ENCODE results near the gene ACSL6.

ACSL6 gene

GRCh38 chr5:132049093-132049492 is 37.6 kb upstream of the ACSL6 start:
- DNase-seq = no peak

GRCh38 chr5:132046880-132047299 is 35.4 kb upstream of the ACSL6 start:
- no peak for DNase-seq

GRCh38 chr5:132044207-132044606 is 32.7 kb upstream of the ACSL6 start:
- no peak for DNase-seq

GRCh38 chr5:132037353-132037752 is 25.9 kb upstream of the ACSL6 start:
- DNase-seq = no peak

GRCh38 chr5:132033122-132033521 is 21.7 kb upstream of the ACSL6 start:
- no peak for DNase-seq

- no peak for DNase-seq
Measured at GRCh38 chr5:132032196-132032595, 20.7 kb upstream of the ACSL6 start.

- no peak for DNase-seq
Measured at GRCh38 chr5:132030610-132031009, 19.2 kb upstream of the ACSL6 start.

- DNase-seq = no peak
Measured at GRCh38 chr5:132029609-132030330, 18.3 kb upstream of the ACSL6 start.

GRCh38 chr5:132027027-132027426 is 15.6 kb upstream of the ACSL6 start:
- no peak for DNase-seq

- DNase-seq = peak; percentile 41
Measured at GRCh38 chr5:132026516-132027008, 15.1 kb upstream of the ACSL6 start.

GRCh38 chr5:132025403-132025971 is 14.0 kb upstream of the ACSL6 start:
- no peak for DNase-seq

- no peak for DNase-seq
Measured at GRCh38 chr5:132024789-132025402, 13.4 kb upstream of the ACSL6 start.

GRCh38 chr5:132024117-132024435 is 12.6 kb upstream of the ACSL6 start:
- no peak for DNase-seq

GRCh38 chr5:132023258-132024116 is 12.0 kb upstream of the ACSL6 start:
- no peak for DNase-seq

GRCh38 chr5:132022737-132023136 is 11.3 kb upstream of the ACSL6 start:
- no peak for DNase-seq

GRCh38 chr5:132021654-132022053 is 10.2 kb upstream of the ACSL6 start:
- no peak for DNase-seq

- no peak for DNase-seq
Measured at GRCh38 chr5:132020568-132021339, 9.3 kb upstream of the ACSL6 start.

GRCh38 chr5:132019857-132020555 is 8.5 kb upstream of the ACSL6 start:
- peak; percentile 49 for DNase-seq

GRCh38 chr5:132019337-132019736 is 7.9 kb upstream of the ACSL6 start:
- DNase-seq = no peak

GRCh38 chr5:132017738-132018625 is 6.5 kb upstream of the ACSL6 start:
- no peak for DNase-seq

GRCh38 chr5:132017316-132017715 is 5.9 kb upstream of the ACSL6 start:
- DNase-seq = no peak

Data from T-helper 9 cell (primary cell).